ENCODE data around the gene ATG7. TPM values are rescaled to one million over a fixed set of nuclear protein-coding genes. Genes with fewer than 3 reads are reported as not detected.

The ATG7 gene
- total RNA-seq, 1 experiment from 2014 or later, result 29.3 TPM

DNA sequence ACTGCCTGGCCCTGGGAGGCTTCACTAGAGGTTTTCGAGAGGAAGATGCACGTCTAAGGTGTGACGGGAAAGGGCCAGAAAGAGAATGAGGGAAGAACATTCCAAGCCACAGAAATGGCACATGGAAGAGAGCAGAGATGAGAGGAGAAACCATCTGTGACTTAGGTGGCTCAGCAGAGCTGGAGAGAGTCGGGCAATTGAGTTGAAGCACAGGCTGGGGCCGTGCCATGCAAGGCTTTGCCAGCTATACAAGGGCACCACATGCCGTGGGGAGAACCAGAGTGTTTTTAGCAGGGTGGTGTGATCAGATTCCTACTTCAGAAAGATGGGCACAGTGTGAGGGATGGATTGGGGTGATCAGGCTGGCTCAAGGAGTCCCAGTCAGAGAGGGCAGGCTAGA lies 245.4 kb downstream of the ATG7 start:
- peaks cover 0 to 8% of the 10 kb centered on the region in 2 experiments; a peak in 1 of 4 replicates for H3K4me1 ChIP-seq (ENCODE audit: control insufficient read depth in 1 of 2, insufficient read depth in 2 of 2, low read length in 2 of 2)
- BruUV-seq (replicated peaks), result no TSS peak
- no peak for TF ChIP-seq YY1 (IDR thresholded peaks at IDR 0.05; ENCODE audit: extremely low read depth, insufficient replicate concordance, low read depth, low read length)
- no peaks in the 10 kb centered on the region for H3K9me2 ChIP-seq (ENCODE audit: insufficient read depth)
- ChIA-PET CTCF (no interaction called here), POLR2A (no interaction called here), RAD21 (ENCODE audit: low non-redundant PET in 1 of 2, low total read pairs in 2 of 2, uncharacterized antibody in 2 of 2, unreplicated experiment in 2 of 2) (no interaction called here)
- no peak for ATAC-seq
- no peaks in the 10 kb centered on the region for H3K36me3 ChIP-seq (ENCODE audit: control insufficient read depth in 1 of 2, insufficient read depth in 2 of 2, low read length in 2 of 2)
- no peak overlapping the region for H3K4me2 ChIP-seq (ENCODE audit: low read length)
- no peak for DNase-seq (ENCODE audit: low read depth, low spot score)
- H3K4me3 ChIP-seq (replicated peaks in 1 of 2; ENCODE audit: low read depth in 1 of 2, low read length in 2 of 2), result no peak overlapping the region
- H4K20me1 ChIP-seq (ENCODE audit: insufficient read depth), result no peaks in the 10 kb centered on the region
- H2AFZ ChIP-seq (ENCODE audit: low read depth, low read length, poor library complexity, severe bottlenecking), result no peak overlapping the region
- H3K9me3 ChIP-seq (ENCODE audit: control insufficient read depth in 1 of 2, insufficient read depth in 1 of 2, low read depth in 1 of 2, low read length in 2 of 2), result no peaks in the 10 kb centered on the region
- no peaks in the 10 kb centered on the region for H3K79me2 ChIP-seq (ENCODE audit: insufficient read depth, low read length)
- no peaks in the 10 kb centered on the region for H3K27me3 ChIP-seq (ENCODE audit: insufficient read depth, low read length)
- H3K27ac ChIP-seq (ENCODE audit: low read depth, low read length), result no peak overlapping the region
- intact Hi-C loops (cut with micrococcal nuclease), result no loop called here
- no peak overlapping the region for H3K9ac ChIP-seq (ENCODE audit: low read length)

DNA sequence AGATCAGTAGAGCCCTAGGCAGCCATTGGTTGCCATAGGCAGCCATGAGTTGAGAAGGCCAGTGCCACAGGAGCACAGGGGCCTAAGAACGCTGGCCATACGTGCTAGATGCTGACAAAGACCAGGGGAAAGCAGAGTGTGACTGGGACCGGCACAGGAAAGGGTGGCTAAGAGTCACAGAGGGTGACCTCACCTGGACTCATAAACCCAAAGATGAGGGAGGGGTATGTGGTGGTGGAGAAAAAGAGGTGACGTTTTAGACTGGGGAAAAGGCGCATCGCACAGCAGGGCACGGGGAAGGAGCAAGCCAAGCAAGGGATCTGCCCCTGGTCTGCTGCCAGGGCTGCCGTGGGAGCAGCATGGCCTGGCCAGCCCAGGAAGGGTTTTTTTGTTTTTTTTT lies 249.0 kb downstream of the ATG7 start:
- no peaks in the 10 kb centered on the region for H3K27me3 ChIP-seq (ENCODE audit: insufficient read depth, low read length)
- no peak overlapping the region for H3K4me2 ChIP-seq (ENCODE audit: low read length)
- ChIA-PET POLR2A (no interaction called here), CTCF (no interaction called here), RAD21 (ENCODE audit: low non-redundant PET in 1 of 2, low total read pairs in 2 of 2, uncharacterized antibody in 2 of 2, unreplicated experiment in 2 of 2) (no interaction called here)
- DNase-seq (ENCODE audit: low read depth, low spot score) (no peak), ATAC-seq (no peak)
- H4K20me1 ChIP-seq (ENCODE audit: insufficient read depth), result no peaks in the 10 kb centered on the region
- no peaks in the 10 kb centered on the region for H3K36me3 ChIP-seq (ENCODE audit: control insufficient read depth in 1 of 2, insufficient read depth in 2 of 2, low read length in 2 of 2)
- no peaks in the 10 kb centered on the region for H3K9me2 ChIP-seq (ENCODE audit: insufficient read depth)
- H2AFZ ChIP-seq (ENCODE audit: low read depth, low read length, poor library complexity, severe bottlenecking), result no peak overlapping the region
- BruUV-seq (replicated peaks), result no TSS peak
- H3K4me3 ChIP-seq (replicated peaks in 1 of 2; ENCODE audit: low read depth in 1 of 2, low read length in 2 of 2), result no peak overlapping the region
- H3K79me2 ChIP-seq (ENCODE audit: insufficient read depth, low read length), result no peaks in the 10 kb centered on the region
- H3K9ac ChIP-seq (ENCODE audit: low read length), result no peak overlapping the region
- H3K4me1 ChIP-seq (ENCODE audit: control insufficient read depth in 1 of 2, insufficient read depth in 2 of 2, low read length in 2 of 2), result peaks cover 7 to 14% of the 10 kb centered on the region in 2 experiments; a peak in 2 of 4 replicates
- intact Hi-C loops (cut with micrococcal nuclease), result no loop called here
- H3K9me3 ChIP-seq (ENCODE audit: control insufficient read depth in 1 of 2, insufficient read depth in 1 of 2, low read depth in 1 of 2, low read length in 2 of 2), result no peaks in the 10 kb centered on the region
- TF ChIP-seq EGR1 (IDR thresholded peaks at IDR 0.05; ENCODE audit: low read depth), result no peak
- H3K27ac ChIP-seq (ENCODE audit: low read depth, low read length), result no peak overlapping the region

DNA sequence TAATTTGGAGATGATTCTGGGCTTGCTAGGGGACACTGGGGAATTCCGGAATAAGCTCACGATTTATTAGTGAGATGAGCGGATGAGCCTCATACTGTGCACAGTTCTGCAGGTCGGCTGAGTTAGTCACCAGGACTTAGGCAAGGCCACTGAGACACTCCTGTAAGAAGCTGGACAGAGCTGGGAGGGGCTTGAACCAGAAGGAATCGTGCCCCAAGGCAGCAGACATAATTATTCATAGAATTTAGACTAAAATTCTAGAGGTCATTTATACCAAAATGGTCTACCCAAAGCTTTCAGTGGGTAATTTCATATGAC lies 250.2 kb downstream of the ATG7 start:
- DNase-seq (ENCODE audit: low read depth, low spot score), result no peak
- H2AFZ ChIP-seq (ENCODE audit: low read depth, low read length, poor library complexity, severe bottlenecking), result no peak overlapping the region
- no peak overlapping the region for H3K4me3 ChIP-seq (replicated peaks in 1 of 2; ENCODE audit: low read depth in 1 of 2, low read length in 2 of 2)
- no peaks in the 10 kb centered on the region for H3K9me3 ChIP-seq (ENCODE audit: control insufficient read depth in 1 of 2, insufficient read depth in 1 of 2, low read depth in 1 of 2, low read length in 2 of 2)
- TF ChIP-seq EZH2 (IDR thresholded peaks at IDR 0.05), result no peak
- TF ChIP-seq YY1 (IDR thresholded peaks at IDR 0.05; ENCODE audit: extremely low read depth, insufficient replicate concordance, low read depth, low read length), result no peak
- no peak for TF ChIP-seq TCF7L2 (IDR thresholded peaks at IDR 0.05; ENCODE audit: borderline replicate concordance, extremely low read depth, insufficient read depth, insufficient read length)
- TF ChIP-seq, protein P1, sequence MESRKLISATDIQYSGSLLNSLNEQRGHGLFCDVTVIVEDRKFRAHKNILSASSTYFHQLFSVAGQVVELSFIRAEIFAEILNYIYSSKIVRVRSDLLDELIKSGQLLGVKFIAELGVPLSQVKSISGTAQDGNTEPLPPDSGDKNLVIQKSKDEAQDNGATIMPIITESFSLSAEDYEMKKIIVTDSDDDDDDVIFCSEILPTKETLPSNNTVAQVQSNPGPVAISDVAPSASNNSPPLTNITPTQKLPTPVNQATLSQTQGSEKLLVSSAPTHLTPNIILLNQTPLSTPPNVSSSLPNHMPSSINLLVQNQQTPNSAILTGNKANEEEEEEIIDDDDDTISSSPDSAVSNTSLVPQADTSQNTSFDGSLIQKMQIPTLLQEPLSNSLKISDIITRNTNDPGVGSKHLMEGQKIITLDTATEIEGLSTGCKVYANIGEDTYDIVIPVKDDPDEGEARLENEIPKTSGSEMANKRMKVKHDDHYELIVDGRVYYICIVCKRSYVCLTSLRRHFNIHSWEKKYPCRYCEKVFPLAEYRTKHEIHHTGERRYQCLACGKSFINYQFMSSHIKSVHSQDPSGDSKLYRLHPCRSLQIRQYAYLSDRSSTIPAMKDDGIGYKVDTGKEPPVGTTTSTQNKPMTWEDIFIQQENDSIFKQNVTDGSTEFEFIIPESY (IDR thresholded peaks at IDR 0.05; ENCODE audit: extremely low read depth, insufficient replicate concordance, low read length), result no peak
- TF ChIP-seq POLR2A (IDR thresholded peaks at IDR 0.05; ENCODE audit: borderline replicate concordance, extremely low read depth, insufficient read depth, insufficient read length), result no peak
- RAD21 ChIA-PET (ENCODE audit: low non-redundant PET in 1 of 2, low total read pairs in 2 of 2, uncharacterized antibody in 2 of 2, unreplicated experiment in 2 of 2), result no interaction called here
- no peak overlapping the region for H3K9ac ChIP-seq (ENCODE audit: low read length)
- intact Hi-C loops (cut with micrococcal nuclease), result no loop called here
- no TSS peak for BruUV-seq (replicated peaks)
- no peaks in the 10 kb centered on the region for H3K9me2 ChIP-seq (ENCODE audit: insufficient read depth)
- H3K4me2 ChIP-seq (ENCODE audit: low read length), result no peak overlapping the region
- no peaks in the 10 kb centered on the region for H4K20me1 ChIP-seq (ENCODE audit: insufficient read depth)
- H3K79me2 ChIP-seq (ENCODE audit: insufficient read depth, low read length), result no peaks in the 10 kb centered on the region
- CTCF ChIA-PET, result no interaction called here
- no peak overlapping the region for H3K27ac ChIP-seq (ENCODE audit: low read depth, low read length)
- ATAC-seq, result no peak
- POLR2A ChIA-PET, result no interaction called here
- H3K36me3 ChIP-seq (ENCODE audit: control insufficient read depth in 1 of 2, insufficient read depth in 2 of 2, low read length in 2 of 2), result no peaks in the 10 kb centered on the region
- peaks cover 7 to 14% of the 10 kb centered on the region in 2 experiments; a peak in 2 of 4 replicates for H3K4me1 ChIP-seq (ENCODE audit: control insufficient read depth in 1 of 2, insufficient read depth in 2 of 2, low read length in 2 of 2)
- no peaks in the 10 kb centered on the region for H3K27me3 ChIP-seq (ENCODE audit: insufficient read depth, low read length)

All from HCT116 (cell line).